Activated CD4-positive, alpha-beta memory T cell treated with anti-CD3 and anti-CD28 coated beads for 36 hours (primary cell): ENCODE data around the gene NEK7. TPM values are rescaled to one million over a fixed set of nuclear protein-coding genes. Genes with fewer than 3 reads are reported as not detected.

ENCODE experiments used
- CTCF ChIA-PET: fragments of 350-600 bp; sonication (Branson Sonifier 250); formaldehyde crosslinking; loops from one replicate; lab custom pipeline; 2021; ENCODE audit warnings: antibody characterized with exemption, inconsistent platforms; lab: Charles Lee
- POLR2A ChIA-PET: fragments of 350-600 bp; sonication (Branson Sonifier 250); formaldehyde crosslinking; loops from one replicate; lab custom pipeline; 2021; ENCODE audit warnings: antibody characterized with exemption; lab: Charles Lee
- DNase-seq: peaks from one replicate; pipeline ENCODE4 v3.0.0-alpha.2; 2020
- H3K27ac Mint-ChIP-seq: one replicate; pipeline ENCODE4 v1.8.0; 2021; ENCODE audit warnings: mixed read lengths
- H3K27me3 Mint-ChIP-seq: one replicate; pipeline ENCODE4 v1.8.0; 2021; ENCODE audit warnings: mixed read lengths
- H3K36me3 Mint-ChIP-seq: one replicate; pipeline ENCODE4 v1.8.0; 2021; ENCODE audit warnings: mixed read lengths
- H3K4me1 Mint-ChIP-seq: one replicate; pipeline ENCODE4 v1.8.0; 2021; ENCODE audit warnings: low read depth, mixed read lengths
- H3K4me3 Mint-ChIP-seq: one replicate; pipeline ENCODE4 v1.8.0; 2021; ENCODE audit warnings: mild to moderate bottlenecking, mixed read lengths
- H3K9me3 Mint-ChIP-seq: one replicate; pipeline ENCODE4 v1.8.0; 2021; ENCODE audit warnings: mixed read lengths
- intact Hi-C: fragments of 100-400 bp; cut with micrococcal nuclease; formaldehyde crosslinking; loops from one replicate; pipeline ENCODE4 v1.15.1; 2023
- total RNA-seq, 2 experiments: library from RNA; stranded (reverse); gene quantifications; one replicate each; pipeline ENCODE4 v1.2.3, GENCODE V29; 2021

The NEK7 gene
- total RNA-seq, 2 experiments from 2014 or later = 61.6 to 62.0 TPM

GRCh38 chr1:198174297-198174696, 17.5 kb downstream of the NEK7 start:
- peak overlapping the region; percentile 21 for H3K4me3 Mint-ChIP-seq
- peaks cover 84% of the 10 kb centered on the region for H3K4me1 Mint-ChIP-seq
- POLR2A ChIA-PET = interaction anchor here (0.6 to 2.9 kb wide), 2 partner anchors 15 to 22 kb away, joined by 4 to 9 read pairs; no protein-coding TSS in a partner anchor
- H3K36me3 Mint-ChIP-seq = no peaks in the 10 kb centered on the region
- intact Hi-C loops = loop anchor here (1.0 kb wide), 1 partner anchor 8 kb away; no protein-coding TSS in a partner anchor
- peak; percentile 40 for DNase-seq
- CTCF ChIA-PET = interaction anchor here (0.6 to 0.7 kb wide), 2 partner anchors 18 to 67 kb away, joined by 3 read pairs; no protein-coding TSS in a partner anchor
- peak overlapping the region; percentile 66 for H3K27ac Mint-ChIP-seq
- no peaks in the 10 kb centered on the region for H3K9me3 Mint-ChIP-seq
- no peaks in the 10 kb centered on the region for H3K27me3 Mint-ChIP-seq

- intact Hi-C loops = loop anchor here (1.0 kb wide), 1 partner anchor 17 kb away; no protein-coding TSS in a partner anchor
- Mint-ChIP-seq H3K4me1 (peaks cover 83% of the 10 kb centered on the region), H3K27ac (peak overlapping the region; percentile 72), H3K9me3 (no peaks in the 10 kb centered on the region), H3K4me3 (peak overlapping the region; percentile 9), H3K36me3 (no peaks in the 10 kb centered on the region), H3K27me3 (no peaks in the 10 kb centered on the region)
- no peak for DNase-seq
- ChIA-PET CTCF (interaction anchor here (0.9 kb wide), 1 partner anchor 8 kb away, joined by 3 read pairs; no protein-coding TSS in a partner anchor), POLR2A (interaction anchor here (1.1 to 2.9 kb wide), 2 partner anchors 16 to 19 kb away, joined by 3 to 9 read pairs; partner anchors contain the start of gene NEK7)
Measured at GRCh38 chr1:198175423-198176170, 18.8 kb downstream of the NEK7 start.

- no peaks in the 10 kb centered on the region for H3K27me3 Mint-ChIP-seq
- no peaks in the 10 kb centered on the region for H3K36me3 Mint-ChIP-seq
- POLR2A ChIA-PET = interaction anchor here (0.5 to 1.1 kb wide), 2 partner anchors 20 to 188 kb away, joined by 3 read pairs; partner anchors contain the start of gene NEK7
- H3K4me3 Mint-ChIP-seq = peak overlapping the region; percentile 9
- intact Hi-C loops = no loop called here
- H3K27ac Mint-ChIP-seq = peak overlapping the region; percentile 72
- no peaks in the 10 kb centered on the region for H3K9me3 Mint-ChIP-seq
- DNase-seq = no peak
- CTCF ChIA-PET = interaction anchor here (1.0 kb wide), 1 partner anchor 10 kb away, joined by 3 read pairs; no protein-coding TSS in a partner anchor
- H3K4me1 Mint-ChIP-seq = peaks cover 87% of the 10 kb centered on the region
Measured at GRCh38 chr1:198176179-198176578, 19.4 kb downstream of the NEK7 start.

GRCh38 chr1:198177546-198177945, 20.7 kb downstream of the NEK7 start:
- ChIA-PET CTCF (no interaction called here), POLR2A (no interaction called here)
- H3K36me3 Mint-ChIP-seq = no peaks in the 10 kb centered on the region
- peaks cover 89% of the 10 kb centered on the region for H3K4me1 Mint-ChIP-seq
- DNase-seq = no peak
- peak overlapping the region; percentile 67 for H3K27ac Mint-ChIP-seq
- intact Hi-C loops = no loop called here
- no peaks in the 10 kb centered on the region for H3K27me3 Mint-ChIP-seq
- H3K4me3 Mint-ChIP-seq = peak overlapping the region; percentile 0
- H3K9me3 Mint-ChIP-seq = no peaks in the 10 kb centered on the region

- H3K4me3 Mint-ChIP-seq = no peak overlapping the region
- no peak for DNase-seq
- H3K4me1 Mint-ChIP-seq = peaks cover 86% of the 10 kb centered on the region
- H3K27me3 Mint-ChIP-seq = no peaks in the 10 kb centered on the region
- CTCF ChIA-PET = no interaction called here
- peak overlapping the region; percentile 49 for H3K27ac Mint-ChIP-seq
- H3K9me3 Mint-ChIP-seq = no peaks in the 10 kb centered on the region
- POLR2A ChIA-PET = interaction anchor here (1.1 kb wide), 1 partner anchor 10 kb away, joined by 3 read pairs; no protein-coding TSS in a partner anchor
- intact Hi-C loops = no loop called here
- no peaks in the 10 kb centered on the region for H3K36me3 Mint-ChIP-seq
Measured at GRCh38 chr1:198178615-198179014, 21.8 kb downstream of the NEK7 start.

- CTCF ChIA-PET = no interaction called here
- DNase-seq = no peak
- Mint-ChIP-seq H3K4me3 (no peak overlapping the region), H3K4me1 (peaks cover 83% of the 10 kb centered on the region), H3K36me3 (no peaks in the 10 kb centered on the region), H3K27ac (peak overlapping the region; percentile 71), H3K9me3 (no peaks in the 10 kb centered on the region), H3K27me3 (no peaks in the 10 kb centered on the region)
- POLR2A ChIA-PET = no interaction called here
- intact Hi-C loops = no loop called here
Measured at GRCh38 chr1:198179556-198179981, 22.8 kb downstream of the NEK7 start.

GRCh38 chr1:198183605-198184004, 26.8 kb downstream of the NEK7 start:
- H3K27ac Mint-ChIP-seq = no peak overlapping the region
- CTCF ChIA-PET = interaction anchor here (0.6 to 1.5 kb wide), 2 partner anchors 8 to 12 kb away, joined by 3 read pairs; no protein-coding TSS in a partner anchor
- no peak overlapping the region for H3K4me3 Mint-ChIP-seq
- intact Hi-C loops = no loop called here
- POLR2A ChIA-PET = no interaction called here
- peaks cover 78% of the 10 kb centered on the region for H3K4me1 Mint-ChIP-seq
- DNase-seq = no peak
- no peaks in the 10 kb centered on the region for H3K9me3 Mint-ChIP-seq
- H3K27me3 Mint-ChIP-seq = no peaks in the 10 kb centered on the region
- no peaks in the 10 kb centered on the region for H3K36me3 Mint-ChIP-seq

GRCh38 chr1:198184516-198184915, 27.7 kb downstream of the NEK7 start:
- H3K4me1 Mint-ChIP-seq = peaks cover 79% of the 10 kb centered on the region
- POLR2A ChIA-PET = no interaction called here
- no peak for DNase-seq
- H3K27me3 Mint-ChIP-seq = no peaks in the 10 kb centered on the region
- intact Hi-C loops = no loop called here
- H3K4me3 Mint-ChIP-seq = no peak overlapping the region
- CTCF ChIA-PET = no interaction called here
- no peaks in the 10 kb centered on the region for H3K9me3 Mint-ChIP-seq
- no peak overlapping the region for H3K27ac Mint-ChIP-seq
- no peaks in the 10 kb centered on the region for H3K36me3 Mint-ChIP-seq

GRCh38 chr1:198185146-198185545, 28.3 kb downstream of the NEK7 start:
- intact Hi-C loops = loop anchor here (1.0 kb wide), 1 partner anchor 26 kb away; no protein-coding TSS in a partner anchor
- no peak overlapping the region for H3K4me3 Mint-ChIP-seq
- H3K9me3 Mint-ChIP-seq = no peaks in the 10 kb centered on the region
- no peaks in the 10 kb centered on the region for H3K27me3 Mint-ChIP-seq
- no peaks in the 10 kb centered on the region for H3K36me3 Mint-ChIP-seq
- no peak for DNase-seq
- H3K4me1 Mint-ChIP-seq = peaks cover 77% of the 10 kb centered on the region
- no peak overlapping the region for H3K27ac Mint-ChIP-seq
- CTCF ChIA-PET = interaction anchor here (0.7 kb wide), 1 partner anchor 19 kb away, joined by 3 read pairs; no protein-coding TSS in a partner anchor
- POLR2A ChIA-PET = interaction anchor here (1.4 kb wide), 1 partner anchor 27 kb away, joined by 3 read pairs; no protein-coding TSS in a partner anchor

- ChIA-PET CTCF (interaction anchor here (0.6 to 1.0 kb wide), 4 partner anchors 9 to 22 kb away, joined by 3 to 4 read pairs (median 3); no protein-coding TSS in a partner anchor), POLR2A (interaction anchor here (1.4 kb wide), 2 partner anchors 16 to 27 kb away, joined by 3 read pairs; no protein-coding TSS in a partner anchor)
- peak overlapping the region; percentile 69 for H3K27ac Mint-ChIP-seq
Measured at GRCh38 chr1:198185759-198186158, 29.0 kb downstream of the NEK7 start.

GRCh38 chr1:198186916-198187580, 30.2 kb downstream of the NEK7 start:
- H3K4me3 Mint-ChIP-seq = no peak overlapping the region
- no peak overlapping the region for H3K27ac Mint-ChIP-seq
- DNase-seq = no peak
- H3K4me1 Mint-ChIP-seq = peaks cover 75% of the 10 kb centered on the region
- intact Hi-C loops = no loop called here
- H3K36me3 Mint-ChIP-seq = no peaks in the 10 kb centered on the region
- ChIA-PET CTCF (interaction anchor here (1.0 kb wide), 3 partner anchors 21 to 171 kb away, joined by 3 to 4 read pairs (median 3); no protein-coding TSS in a partner anchor), POLR2A (interaction anchor here (0.6 to 1.4 kb wide), 2 partner anchors 17 to 31 kb away, joined by 3 to 4 read pairs; no protein-coding TSS in a partner anchor)
- no peaks in the 10 kb centered on the region for H3K27me3 Mint-ChIP-seq
- no peaks in the 10 kb centered on the region for H3K9me3 Mint-ChIP-seq

More at GRCh38 chr1:198185759-198186158, 29.0 kb downstream of the NEK7 start:
- intact Hi-C loops = loop anchor here (1.0 kb wide), 1 partner anchor 26 kb away; no protein-coding TSS in a partner anchor
- no peaks in the 10 kb centered on the region for H3K9me3 Mint-ChIP-seq
- peaks cover 77% of the 10 kb centered on the region for H3K4me1 Mint-ChIP-seq
- H3K27me3 Mint-ChIP-seq = no peaks in the 10 kb centered on the region
- peak overlapping the region; percentile 7 for H3K4me3 Mint-ChIP-seq
- no peak for DNase-seq
- no peaks in the 10 kb centered on the region for H3K36me3 Mint-ChIP-seq
